Memory B cell (primary cell): ENCODE measurements around the gene ZNF526.

Experiments
- ATAC-seq: fragments of 150-1000 bp; cut with Tn5 transposase; 2 replicates; pipeline ENCODE4 v1.10.0; 2021; ENCODE audit warnings: low read depth, mild to moderate bottlenecking, moderate library complexity
- DNase-seq, 2 donors: peaks; one replicate each; pipeline ENCODE4 v3.0.0; 2022; ENCODE audit warnings: low spot score in 2 of 2
- H3K27ac Mint-ChIP-seq: one replicate; pipeline ENCODE4 v1.8.0; 2022; ENCODE audit warnings: mild to moderate bottlenecking, moderate library complexity, mixed read lengths
- H3K27me3 Mint-ChIP-seq: one replicate; pipeline ENCODE4 v1.8.0; 2022; ENCODE audit warnings: mixed read lengths
- H3K36me3 Mint-ChIP-seq: one replicate; pipeline ENCODE4 v1.8.0; 2022; ENCODE audit warnings: mild to moderate bottlenecking, mixed read lengths
- H3K4me1 Mint-ChIP-seq: one replicate; pipeline ENCODE4 v1.8.0; 2022; ENCODE audit warnings: mixed read lengths
- H3K4me3 Mint-ChIP-seq: one replicate; pipeline ENCODE4 v1.8.0; 2022; ENCODE audit warnings: mild to moderate bottlenecking, moderate library complexity, mixed read lengths
- H3K9me3 Mint-ChIP-seq: one replicate; pipeline ENCODE4 v1.8.0; 2022; ENCODE audit warnings: mixed read lengths

ZNF526 gene

GRCh38 chr19:42242512-42243409 lies 22.6 kb downstream of the ZNF526 start, which contains the start of gene GSK3A:
Gene GSK3A, minus strand, starts transcription at chr19:42242602. Its CDS starts 137 bp downstream, at chr19:42242465.
- Mint-ChIP-seq H3K36me3 (peaks cover 2% of the 10 kb centered on the region), H3K4me3 (peak within 1 kb of the TSS; percentile 86), H3K9me3 (no peaks in the 10 kb centered on the region), H3K27me3 (no peaks in the 10 kb centered on the region), H3K4me1 (peaks cover 27% of the 10 kb centered on the region), H3K27ac (peak within 1 kb of the TSS; percentile 75)
- DNase-seq: peak; percentile 87 to 93
- peak; percentile 69 for ATAC-seq

DNA sequence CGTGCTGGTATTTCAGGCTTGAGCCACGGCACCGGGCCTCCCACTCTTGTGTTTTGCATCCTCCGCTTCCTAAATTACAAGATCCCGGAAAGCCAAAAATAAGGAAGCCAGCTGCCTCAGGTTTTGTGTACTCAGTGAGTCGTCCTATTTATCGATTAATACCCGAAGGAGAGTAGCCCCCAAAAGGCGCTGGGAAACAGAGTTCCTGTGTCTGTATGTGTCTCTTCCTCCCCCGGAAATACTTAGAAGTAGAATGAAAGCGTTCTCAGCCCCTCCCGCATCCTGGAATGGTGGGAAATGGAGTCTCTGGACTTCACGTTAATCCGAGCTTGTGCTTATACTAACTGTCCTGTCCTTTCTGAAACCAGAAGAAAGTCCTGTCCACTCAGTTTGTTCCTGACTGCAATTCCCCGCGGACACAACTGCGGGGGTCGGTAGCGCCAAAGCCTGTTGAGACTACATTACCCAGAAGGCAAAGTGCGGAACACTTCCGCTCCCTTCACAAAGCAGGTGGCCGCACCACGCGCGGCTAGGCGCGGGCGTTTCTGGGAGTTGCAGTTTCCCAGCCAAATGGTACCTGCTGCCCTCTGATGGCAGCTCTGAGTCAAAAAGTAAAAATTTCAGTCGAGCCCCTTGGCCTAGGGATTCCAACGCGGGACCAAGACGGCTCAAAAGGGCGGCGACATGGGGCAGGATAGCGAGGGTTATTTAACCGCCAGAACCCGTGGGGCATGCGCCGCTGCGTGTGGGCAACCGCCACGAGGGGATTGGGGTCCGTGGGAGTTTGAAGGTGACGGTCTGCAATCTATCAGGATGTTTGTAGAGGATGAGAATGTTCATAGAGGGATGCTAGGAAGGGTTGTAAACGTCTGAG lies 24.5 kb downstream of the ZNF526 start:
- Mint-ChIP-seq H3K4me3 (peak overlapping the region; percentile 86), H3K9me3 (no peaks in the 10 kb centered on the region), H3K27ac (peak overlapping the region; percentile 83), H3K36me3 (no peaks in the 10 kb centered on the region), H3K27me3 (no peaks in the 10 kb centered on the region), H3K4me1 (peaks cover 23% of the 10 kb centered on the region)
- ATAC-seq (peak; percentile 44), DNase-seq (peak; percentile 79 to 90)

GRCh38 chr19:42245231-42245630 lies 25.1 kb downstream of the ZNF526 start:
- Mint-ChIP-seq H3K36me3 (no peaks in the 10 kb centered on the region), H3K27ac (peak overlapping the region; percentile 83), H3K4me1 (peaks cover 17% of the 10 kb centered on the region), H3K27me3 (no peaks in the 10 kb centered on the region), H3K9me3 (no peaks in the 10 kb centered on the region), H3K4me3 (no peak overlapping the region)
- DNase-seq (no peak), ATAC-seq (no peak)

- Mint-ChIP-seq H3K4me3 (no peak overlapping the region), H3K27me3 (no peaks in the 10 kb centered on the region), H3K27ac (no peak overlapping the region), H3K9me3 (no peaks in the 10 kb centered on the region), H3K4me1 (peaks cover 12% of the 10 kb centered on the region), H3K36me3 (no peaks in the 10 kb centered on the region)
- ATAC-seq: no peak
- DNase-seq: no peak
These were observed 26.2 kb downstream of the ZNF526 start for GRCh38 chr19:42246143-42246921.

DNA sequence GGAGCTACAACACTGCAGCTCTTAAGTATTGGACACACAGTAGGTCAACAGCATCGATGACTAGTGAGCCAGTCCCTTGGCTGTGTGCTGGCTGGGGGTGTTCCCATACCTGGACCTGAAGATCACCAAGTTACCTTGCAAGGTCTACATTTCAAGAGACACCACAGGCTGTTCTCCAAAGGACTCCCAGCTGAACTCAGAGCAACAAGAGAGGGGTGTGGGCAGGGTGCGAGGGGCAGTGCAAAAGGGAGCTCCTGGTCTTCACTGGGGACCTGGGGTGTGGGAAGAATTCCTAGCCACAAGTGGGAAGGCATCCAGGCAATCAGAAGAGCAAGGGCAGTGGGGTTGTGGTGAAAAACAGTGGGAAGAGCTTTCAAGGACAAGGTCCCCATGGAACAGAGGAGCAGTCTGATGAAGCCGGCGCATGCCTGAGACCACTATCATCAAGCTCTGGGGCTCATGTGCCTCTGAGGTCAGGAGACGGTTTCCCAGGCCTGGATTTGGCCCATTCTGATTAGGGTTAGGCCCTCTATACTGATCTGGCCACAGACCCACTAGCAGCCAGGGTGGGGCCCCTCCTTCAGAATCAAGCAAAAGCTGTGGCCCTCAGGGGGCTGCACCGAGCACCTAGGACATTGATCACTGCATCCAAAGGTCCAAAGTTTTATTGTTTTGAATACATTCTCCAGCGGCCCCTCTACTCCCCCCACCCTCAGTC lies 27.0 kb downstream of the ZNF526 start:
- Mint-ChIP-seq H3K27me3 (no peaks in the 10 kb centered on the region), H3K4me1 (peaks cover 17% of the 10 kb centered on the region), H3K4me3 (no peak overlapping the region), H3K36me3 (no peaks in the 10 kb centered on the region), H3K9me3 (no peaks in the 10 kb centered on the region), H3K27ac (no peak overlapping the region)
- ATAC-seq: no peak
- no peak for DNase-seq

- DNase-seq: no peak
- Mint-ChIP-seq H3K27ac (no peak overlapping the region), H3K4me1 (peaks cover 20% of the 10 kb centered on the region), H3K36me3 (no peaks in the 10 kb centered on the region), H3K9me3 (no peaks in the 10 kb centered on the region), H3K27me3 (no peaks in the 10 kb centered on the region), H3K4me3 (no peak overlapping the region)
- no peak for ATAC-seq
These were observed 27.6 kb downstream of the ZNF526 start for GRCh38 chr19:42247640-42248199.

GRCh38 chr19:42248270-42249148 lies 28.4 kb downstream of the ZNF526 start:
- H3K27ac Mint-ChIP-seq: peak overlapping the region; percentile 25
- peaks cover 23% of the 10 kb centered on the region for H3K4me1 Mint-ChIP-seq
- no peak overlapping the region for H3K4me3 Mint-ChIP-seq
- no peaks in the 10 kb centered on the region for H3K36me3 Mint-ChIP-seq
- H3K9me3 Mint-ChIP-seq: no peaks in the 10 kb centered on the region
- no peaks in the 10 kb centered on the region for H3K27me3 Mint-ChIP-seq
- ATAC-seq (no peak), DNase-seq (no peak)

GRCh38 chr19:42249149-42249750 lies 29.1 kb downstream of the ZNF526 start:
- H3K4me1 Mint-ChIP-seq: peaks cover 23% of the 10 kb centered on the region
- no peak overlapping the region for H3K4me3 Mint-ChIP-seq
- no peaks in the 10 kb centered on the region for H3K36me3 Mint-ChIP-seq
- no peaks in the 10 kb centered on the region for H3K9me3 Mint-ChIP-seq
- DNase-seq: no peak
- H3K27ac Mint-ChIP-seq: peak overlapping the region; percentile 25
- no peak for ATAC-seq
- H3K27me3 Mint-ChIP-seq: no peaks in the 10 kb centered on the region

DNA sequence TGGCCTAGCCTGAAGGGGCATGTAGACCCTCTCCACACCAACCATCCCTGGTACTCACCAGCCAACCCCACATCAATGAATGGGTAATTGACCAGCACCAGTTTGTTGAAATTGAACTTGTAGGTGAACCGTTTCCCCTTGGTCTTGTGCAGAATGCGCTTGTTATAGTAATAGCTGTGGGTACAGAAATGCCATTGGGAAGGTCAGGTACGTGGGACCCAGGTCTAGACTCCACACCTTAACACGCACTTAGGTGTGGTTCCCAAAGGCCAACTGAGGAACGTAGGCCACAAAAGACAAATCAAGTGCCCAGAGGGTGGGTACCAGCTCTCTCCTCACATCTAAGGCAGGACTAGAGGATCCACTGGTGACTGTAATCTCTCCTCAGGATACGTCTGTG lies 29.7 kb downstream of the ZNF526 start:
- ATAC-seq: no peak
- Mint-ChIP-seq H3K9me3 (no peaks in the 10 kb centered on the region), H3K27me3 (no peaks in the 10 kb centered on the region), H3K27ac (no peak overlapping the region), H3K4me3 (no peak overlapping the region), H3K4me1 (peaks cover 23% of the 10 kb centered on the region), H3K36me3 (no peaks in the 10 kb centered on the region)
- no peak for DNase-seq

- Mint-ChIP-seq H3K4me1 (peaks cover 19% of the 10 kb centered on the region), H3K27ac (no peak overlapping the region), H3K27me3 (no peaks in the 10 kb centered on the region), H3K4me3 (no peak overlapping the region), H3K36me3 (no peaks in the 10 kb centered on the region), H3K9me3 (no peaks in the 10 kb centered on the region)
- ATAC-seq (no peak), DNase-seq (no peak)
These were observed 30.1 kb downstream of the ZNF526 start for GRCh38 chr19:42250183-42250665.

GRCh38 chr19:42250666-42251531 lies 30.8 kb downstream of the ZNF526 start:
- Mint-ChIP-seq H3K4me3 (no peak overlapping the region), H3K36me3 (no peaks in the 10 kb centered on the region), H3K4me1 (peaks cover 22% of the 10 kb centered on the region), H3K9me3 (no peaks in the 10 kb centered on the region), H3K27ac (no peak overlapping the region), H3K27me3 (peaks cover under 1% of the 10 kb centered on the region)
- ATAC-seq: no peak
- no peak for DNase-seq
